HepG2 (cell line): Measurements from ENCODE around the gene CRYGA. TPM values are rescaled to one million over a fixed set of nuclear protein-coding genes. Genes with fewer than 3 reads are reported as not detected.
"Not testable (repeated sequence)": the region's sequence is repeated elsewhere in the genome, so short reads cannot be mapped to it uniquely, and the experiment has no call there.

Source experiments
- ATAC-seq: fragments of 200-7000 bp; cut with Tn5 transposase; 3 replicates; pipeline ENCODE4 v1.9.1; 2020; ENCODE audit warnings: mild to moderate bottlenecking, moderate library complexity
- BruUV-seq: library from RNA; stranded (reverse); fragments of 400-500 nt; replicated peaks from 2 replicates; lab custom pipeline; 2021; lab: Mats Ljungman, UMichigan
- CTCF ChIA-PET: fragments of 300-600 bp; formaldehyde crosslinking; extraction: SDS; loops from one replicate; lab custom pipeline; 2021; ENCODE audit warnings: low total read pairs, inconsistent platforms, low intra/inter-chr PET ratio; lab: Yijun Ruan, JAX
- POLR2A ChIA-PET: fragments of 350-600 bp; sonication (Branson Sonifier 250); formaldehyde crosslinking; loops from one replicate; lab custom pipeline; 2020; ENCODE audit warnings: antibody characterized with exemption, inconsistent platforms; lab: Yijun Ruan, JAX
- DNase-seq: peaks from one replicate; pipeline ENCODE4 v3.0.0-alpha.2; 2015; ENCODE audit warnings: low spot score
- FAIRE-seq: peaks from 3 replicates; lab custom pipeline; 2011; peaks lifted over from hg19 to GRCh38; lab: Jason Lieb, UNC
- H2AFZ ChIP-seq: one replicate; pipeline ENCODE4 v1.6.1; 2011; ENCODE audit warnings: low read length, inconsistent platforms
- H3K27ac ChIP-seq: fragments of 300-600 bp; 3 replicates; pipeline ENCODE4 v1.8.0; 2011; ENCODE audit warnings: mixed run types, mild to moderate bottlenecking, mixed read lengths, low read length, inconsistent platforms; ENCODE audit not compliant: insufficient read depth; ENCODE audit errors: extremely low read length
- H3K27me3 ChIP-seq, 2 experiments: fragments of 200-600 bp in 1 of 2; 2 replicates in 1 of 2; 3 replicates in 1 of 2; pipeline versions ENCODE4 v1.6.0 to v1.8.0; 2011; ENCODE audit warnings: low read length in 2 of 2, mild to moderate bottlenecking in 2 of 2, moderate library complexity in 2 of 2, inconsistent platforms in 1 of 2; ENCODE audit not compliant: insufficient read depth in 2 of 2, control insufficient read depth in 1 of 2
- H3K36me3 ChIP-seq, 2 experiments: fragments of 200-600 bp in 1 of 2; replicated peaks in 1 of 2; 2 replicates in 1 of 2; 3 replicates in 1 of 2; pipeline versions ENCODE4 v1.5.1 to v1.8.0; 2011; ENCODE audit warnings: low read length in 2 of 2, inconsistent platforms in 1 of 2; ENCODE audit not compliant: insufficient read depth in 2 of 2, control insufficient read depth in 1 of 2
- H3K4me1 ChIP-seq: 2 replicates; pipeline ENCODE4 v1.5.1; 2012; ENCODE audit warnings: low read length, inconsistent platforms; ENCODE audit not compliant: insufficient read depth
- H3K4me2 ChIP-seq: 2 replicates; pipeline ENCODE4 v1.6.0; 2011; ENCODE audit warnings: low read depth, low read length, inconsistent platforms
- H3K4me3 ChIP-seq, 3 experiments: fragments of 200-600 bp in 1 of 3; sonication (generic), shearing (Covaris generic) in 1 of 3; replicated peaks in 1 of 3; 2 replicates each; pipeline ENCODE4 v1.5.1; 2011 to 2016; ENCODE audit warnings: low read length in 3 of 3, inconsistent platforms in 2 of 3, low read depth in 2 of 3, mild to moderate bottlenecking in 2 of 3, control low read depth in 1 of 3, mixed read lengths in 1 of 3; ENCODE audit not compliant: insufficient read depth in 1 of 3
- H3K79me2 ChIP-seq: one replicate; pipeline ENCODE4 v1.6.1; 2011; ENCODE audit warnings: low read length, inconsistent platforms; ENCODE audit not compliant: insufficient read depth
- H3K9ac ChIP-seq: 2 replicates; pipeline ENCODE4 v1.6.0; 2011; ENCODE audit warnings: mild to moderate bottlenecking, low read depth, low read length, inconsistent platforms; ENCODE audit not compliant: insufficient read depth
- H3K9me3 ChIP-seq: 2 replicates; pipeline ENCODE4 v1.5.1; 2012; ENCODE audit warnings: mild to moderate bottlenecking, low read length
- H4K20me1 ChIP-seq: 2 replicates; pipeline ENCODE4 v1.6.0; 2011; ENCODE audit warnings: inconsistent platforms, mild to moderate bottlenecking, low read length, moderate library complexity; ENCODE audit not compliant: insufficient read depth
- MIER3 ChIP-seq: IDR thresholded peaks from 2 replicates; pipeline ENCODE4 v1.6.1; 2016; ENCODE audit warnings: missing compliant biosample characterization, borderline replicate concordance
- MLLT10 ChIP-seq: sonication (generic); formaldehyde crosslinking; IDR thresholded peaks from 2 replicates; pipeline ENCODE4 v1.4.0; 2020; ENCODE audit warnings: missing genetic modification reagents
- ZNF660 ChIP-seq: sonication (generic); formaldehyde crosslinking; IDR thresholded peaks from 2 replicates; pipeline ENCODE4 v1.5.1; 2020; ENCODE audit warnings: mild to moderate bottlenecking, low read depth, missing genetic modification reagents, borderline replicate concordance
- ZNF761 ChIP-seq: sonication (generic); formaldehyde crosslinking; conservative IDR thresholded peaks from 2 replicates; pipeline ENCODE4 v1.4.0; 2020; ENCODE audit warnings: mild to moderate bottlenecking, missing genetic modification reagents
- WGBS: methylation state at CpG from one replicate; pipeline ENCODE4 v1.1.6; 2017; ENCODE audit warnings: low lambda C conversion rate; 5-methylcytosine and 5-hydroxymethylcytosine counted together
- in situ Hi-C: cut with HindIII; loops from 2 replicates; pipeline ENCODE4 v1.10.0; 2017; ENCODE audit warnings: low pct_unique_long_range_greater_than_20kb; ENCODE audit not compliant: extremely low pct_ligation_motif_present
- intact Hi-C: fragments of 100-400 bp; cut with micrococcal nuclease; formaldehyde crosslinking; loops from one replicate; pipeline ENCODE4 v1.10.0; 2022; ENCODE audit not compliant: unreplicated experiment
- polyA plus RNA-seq, 8 experiments: library from polyadenylated mRNA; depleted of rRNA in 3 of 8; stranded (reverse) in 7 of 8; unstranded in 1 of 8; fragments of >200 nt; fragmentation: Illumina TruSeq in 4 of 8; extraction: Trizol in 4 of 8; gene quantifications; 2 replicates each; pipeline versions ENCODE4 v1.2.1 to v1.2.3, GENCODE V29; 2011 to 2016; ENCODE audit warnings: low read depth in 4 of 8, missing spikeins in 1 of 8, mixed read lengths in 1 of 8; ENCODE audit not compliant: insufficient read depth in 1 of 8
- total RNA-seq, 5 experiments: library from RNA; depleted of rRNA; stranded (reverse); fragments of >200 nt; fragmentation: Illumina TruSeq; extraction: Trizol; gene quantifications; 2 replicates each; pipeline ENCODE4 v1.2.3, GENCODE V29; 2016; ENCODE audit warnings: low read depth in 1 of 5

CRYGA gene
- total and polyA plus RNA-seq, 2 of the 13 experiments (the other 11 are each of a cell fraction or from before 2014, with no cell fraction given), result not detected

DNA sequence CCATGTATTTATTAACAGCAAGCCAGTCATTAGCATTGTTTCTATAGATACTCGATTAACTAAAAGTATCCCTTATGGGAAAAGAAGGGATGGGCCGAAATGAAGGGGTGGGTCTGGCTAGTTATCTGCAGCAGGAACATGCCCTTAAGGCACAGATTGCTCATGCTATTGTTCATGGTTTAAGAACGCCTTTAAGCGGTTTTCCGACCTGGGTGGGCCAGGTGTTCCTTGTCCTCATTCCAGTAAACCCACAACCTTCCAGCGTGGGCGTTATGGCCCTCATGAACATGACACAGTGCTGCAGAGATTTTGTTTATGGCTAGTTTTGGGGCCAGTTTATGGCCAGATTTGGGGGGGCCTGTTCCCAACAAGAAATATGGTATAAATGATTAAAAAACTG lies 25.1 kb downstream of the CRYGA start:
- H4K20me1 ChIP-seq, in situ Hi-C loops, H2AFZ ChIP-seq, H3K9ac ChIP-seq, H3K36me3 ChIP-seq, H3K9me3 ChIP-seq, POLR2A ChIA-PET, H3K27me3 ChIP-seq, DNase-seq, FAIRE-seq, H3K4me3 ChIP-seq, H3K79me2 ChIP-seq, BruUV-seq, CTCF ChIA-PET, ATAC-seq, H3K27ac ChIP-seq, intact Hi-C loops, H3K4me2 ChIP-seq: not testable (repeated sequence)
- H3K4me1 ChIP-seq, result peaks cover 44% of the 10 kb centered on the region
- TF ChIP-seq ZNF761 (CRISPR knock-in tag), result peak; percentile 99
- WGBS, result 91% methylated on average over 7 of the region's 7 CpGs

DNA sequence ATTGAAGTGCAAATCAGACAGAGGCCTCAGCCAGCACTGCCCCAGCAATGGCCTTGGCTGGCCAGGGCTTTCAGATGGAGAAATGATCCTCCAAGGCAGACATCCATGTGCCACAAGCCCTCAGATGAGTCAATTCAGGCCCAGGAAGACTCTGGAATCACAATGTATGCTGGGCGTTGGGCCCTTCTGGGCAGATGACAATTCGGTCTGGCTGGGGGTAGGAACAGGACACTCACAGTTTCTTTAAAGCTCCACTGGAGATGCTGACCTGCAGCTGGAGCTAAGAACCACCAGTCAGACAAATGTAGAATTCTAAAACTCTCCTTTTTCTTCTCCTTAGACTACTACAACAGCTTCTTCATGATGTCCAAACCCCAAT lies 26.7 kb downstream of the CRYGA start:
- no peak overlapping the region for H3K27ac ChIP-seq
- 50% methylated on average over 2 of the region's 2 CpGs for WGBS
- ATAC-seq, result no peak

More for the DNA sequence above, 26.7 kb downstream of the CRYGA start:
- no TSS peak for BruUV-seq
- peaks cover 28% of the 10 kb centered on the region for H3K4me1 ChIP-seq
- no peaks in the 10 kb centered on the region; the same call in 1 of the 2 replicates for H3K9me3 ChIP-seq
- 0 out of 2 replicates have a peak overlapping the region, but pooled peaks have one; percentile 5 for H3K4me2 ChIP-seq
- TF ChIP-seq MIER3 (CRISPR knock-in tag) (no peak), ZNF660 (no peak), MLLT10 (CRISPR knock-in tag) (no peak)
- TF ChIP-seq, all 625 proteins: peak for 0
- Histone ChIP-seq H3K79me2 (no peaks in the 10 kb centered on the region), H4K20me1 (no peaks in the 10 kb centered on the region), H2AFZ (peak overlapping the region; percentile 48), H3K27me3 (no peaks in the 10 kb centered on the region), H3K9ac (no peak overlapping the region), H3K36me3 (no peaks in the 10 kb centered on the region), H3K4me3 (no peak overlapping the region)
- intact Hi-C loops (no loop called here), in situ Hi-C loops (no loop called here)
- POLR2A ChIA-PET, result interaction anchor here (0.9 to 1.4 kb wide), 3 partner anchors 11 to 425 kb away, joined by 3 to 6 read pairs (median 5); partner anchors contain the start of gene CCNYL1
- CTCF ChIA-PET, result no interaction called here
- DNase-seq (no peak), FAIRE-seq (no peak)
